HG03280 (cell line): ENCODE data around the gene MYO15B.

Experiments used
- ATAC-seq: cut with Tn5 transposase; IDR thresholded peaks from one replicate; pipeline ENCODE4 v1.9.1; 2021; ENCODE audit warnings: mild to moderate bottlenecking, moderate library complexity; ENCODE audit not compliant: unreplicated experiment

The MYO15B gene

GRCh38 chr17:75622771-75623273 is 35.2 kb downstream of the MYO15B start:
- ATAC-seq, result no peak

DNA sequence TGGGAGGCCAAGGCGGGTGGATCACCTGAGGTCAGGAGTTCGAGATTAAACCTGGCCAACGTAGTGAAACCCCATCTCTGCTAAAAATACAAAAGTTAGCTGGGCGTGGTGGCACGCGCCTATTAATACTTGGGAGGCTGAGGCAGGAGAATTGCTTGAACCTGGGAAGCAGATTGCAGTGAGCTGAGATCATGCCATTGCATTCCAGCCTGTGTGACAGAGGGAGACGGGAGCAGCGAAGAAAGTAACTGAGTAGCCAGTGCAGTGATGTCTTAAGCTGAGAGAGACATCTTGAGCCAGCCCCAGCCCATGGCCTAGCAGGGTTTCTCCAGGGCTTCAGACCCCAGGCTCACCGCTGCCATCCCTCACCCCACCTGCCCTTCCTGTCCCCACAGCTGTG is 35.8 kb downstream of the MYO15B start:
- ATAC-seq, result no peak

DNA sequence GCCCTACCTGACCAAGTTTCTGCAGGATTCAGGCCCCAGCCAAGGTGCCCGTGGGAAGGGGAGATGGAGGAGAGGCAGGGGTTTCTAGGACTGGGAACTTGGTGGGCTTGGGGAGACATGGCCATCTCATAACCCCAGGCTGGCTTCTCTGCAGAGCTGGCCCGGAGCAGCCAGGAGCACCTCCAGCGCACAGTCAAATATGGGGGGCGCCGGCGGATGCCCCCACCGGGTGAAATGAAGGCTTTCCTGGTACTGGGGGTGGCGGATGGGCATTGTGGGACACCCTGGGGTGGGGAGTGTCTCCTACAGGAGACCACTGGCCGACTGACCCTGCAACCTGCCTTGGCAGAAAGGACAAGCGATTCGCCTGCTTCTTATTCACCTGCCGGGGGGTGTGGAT is 36.4 kb downstream of the MYO15B start:
- ATAC-seq, result no peak

DNA sequence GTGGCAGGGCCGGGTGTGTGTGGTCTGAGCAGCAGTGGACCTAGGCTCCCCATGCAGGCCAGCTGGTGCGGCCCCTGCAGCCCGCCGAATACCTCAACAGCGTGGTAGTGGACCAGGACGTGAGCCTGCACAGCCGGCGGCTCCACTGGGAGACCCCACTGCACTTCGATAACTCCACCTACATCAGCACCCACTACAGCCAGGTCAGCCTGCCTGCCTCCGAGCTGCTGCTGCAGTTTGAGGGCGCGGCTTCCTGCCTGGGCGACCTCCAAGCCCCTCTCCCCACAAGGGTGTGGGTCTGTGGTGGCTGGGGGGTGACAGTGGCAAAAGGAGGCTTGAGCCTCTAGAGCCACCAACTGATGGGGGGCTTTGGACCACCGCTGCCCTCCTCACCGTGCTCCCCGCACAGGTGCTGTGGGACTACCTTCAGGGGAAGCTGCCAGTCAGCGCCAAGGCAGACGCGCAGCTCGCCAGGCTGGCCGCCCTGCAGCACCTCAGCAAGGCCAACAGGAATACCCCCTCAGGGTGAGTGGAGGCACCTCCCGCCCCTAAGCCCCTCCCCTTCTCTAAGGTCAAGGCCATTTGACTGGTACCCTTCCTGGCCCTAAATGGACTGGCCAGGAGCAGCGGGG is 37.2 kb downstream of the MYO15B start:
- ATAC-seq, result no peak

DNA sequence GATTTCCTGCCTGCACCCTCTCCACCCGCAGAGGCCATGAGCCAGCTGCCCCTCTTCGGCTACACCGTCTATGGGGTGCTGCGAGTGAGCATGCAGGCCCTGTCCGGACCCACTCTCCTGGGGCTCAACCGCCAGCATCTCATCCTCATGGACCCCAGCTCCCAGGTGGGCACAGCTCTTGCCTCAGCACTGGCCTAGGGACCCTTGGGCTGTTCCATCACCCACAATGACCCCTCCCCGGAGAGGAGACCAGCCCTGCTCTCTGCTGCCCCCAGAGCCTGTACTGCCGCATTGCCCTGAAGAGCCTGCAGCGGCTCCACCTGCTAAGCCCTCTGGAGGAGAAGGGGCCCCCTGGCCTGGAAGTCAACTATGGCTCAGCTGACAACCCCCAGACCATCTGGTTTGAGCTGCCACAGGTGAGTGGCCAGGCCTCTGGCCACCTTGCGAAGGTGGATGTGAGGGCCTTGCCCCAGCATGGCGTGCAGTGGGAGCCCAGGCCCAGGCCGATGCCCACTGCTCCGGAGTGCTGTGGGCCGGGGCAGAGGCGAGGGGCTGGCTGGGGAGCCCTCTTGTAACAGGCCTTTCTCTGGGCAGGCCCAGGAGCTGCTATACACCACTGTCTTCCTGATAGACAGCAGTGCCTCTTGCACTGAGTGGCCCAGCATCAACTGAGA is 38.4 kb downstream of the MYO15B start:
- no peak for ATAC-seq

- no peak for ATAC-seq
These were observed 39.0 kb downstream of the MYO15B start for GRCh38 chr17:75626496-75627038.

DNA sequence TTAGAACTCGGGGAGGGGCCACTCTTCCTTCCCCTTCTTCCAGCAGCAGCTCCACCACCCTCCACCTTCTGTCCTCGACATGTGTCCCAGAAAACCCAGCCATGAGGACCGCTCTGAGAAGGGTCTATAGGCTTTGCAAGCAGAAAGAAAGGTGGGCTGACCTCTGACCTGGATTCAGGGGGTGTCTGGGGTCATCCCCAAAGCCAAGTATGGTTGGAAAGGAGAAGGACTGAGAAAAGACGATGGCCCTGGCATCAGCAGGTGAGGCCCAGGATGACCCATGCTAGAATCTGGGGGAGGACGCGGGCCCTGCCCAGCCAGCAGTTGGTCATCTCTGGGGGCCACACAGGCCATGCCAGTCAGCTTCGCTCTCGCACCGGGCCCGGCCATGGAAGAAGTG is 39.5 kb downstream of the MYO15B start:
- ATAC-seq, result no peak

DNA sequence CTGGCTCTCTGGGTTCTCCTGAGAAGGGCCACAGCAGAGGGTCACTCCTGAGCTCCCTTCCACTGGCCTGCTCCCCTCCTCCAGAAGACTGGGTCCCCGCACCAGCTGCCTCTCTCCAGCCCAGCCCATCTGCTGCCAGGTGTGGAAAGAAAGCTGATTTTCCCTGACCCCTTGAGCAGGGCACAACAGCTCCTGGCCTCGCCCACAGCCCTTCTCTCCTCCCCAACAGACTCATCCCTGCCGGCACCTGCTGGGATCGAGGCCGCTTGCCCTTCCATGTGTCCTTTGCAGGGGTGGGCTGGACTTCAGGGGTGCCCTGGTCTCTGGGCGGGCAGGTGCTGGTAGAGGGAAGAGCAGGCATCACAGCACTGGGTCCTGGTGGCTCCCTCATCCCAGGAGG is 40.8 kb downstream of the MYO15B start:
- no peak for ATAC-seq

GRCh38 chr17:75629157-75629556 is 41.6 kb downstream of the MYO15B start:
- no peak for ATAC-seq

DNA sequence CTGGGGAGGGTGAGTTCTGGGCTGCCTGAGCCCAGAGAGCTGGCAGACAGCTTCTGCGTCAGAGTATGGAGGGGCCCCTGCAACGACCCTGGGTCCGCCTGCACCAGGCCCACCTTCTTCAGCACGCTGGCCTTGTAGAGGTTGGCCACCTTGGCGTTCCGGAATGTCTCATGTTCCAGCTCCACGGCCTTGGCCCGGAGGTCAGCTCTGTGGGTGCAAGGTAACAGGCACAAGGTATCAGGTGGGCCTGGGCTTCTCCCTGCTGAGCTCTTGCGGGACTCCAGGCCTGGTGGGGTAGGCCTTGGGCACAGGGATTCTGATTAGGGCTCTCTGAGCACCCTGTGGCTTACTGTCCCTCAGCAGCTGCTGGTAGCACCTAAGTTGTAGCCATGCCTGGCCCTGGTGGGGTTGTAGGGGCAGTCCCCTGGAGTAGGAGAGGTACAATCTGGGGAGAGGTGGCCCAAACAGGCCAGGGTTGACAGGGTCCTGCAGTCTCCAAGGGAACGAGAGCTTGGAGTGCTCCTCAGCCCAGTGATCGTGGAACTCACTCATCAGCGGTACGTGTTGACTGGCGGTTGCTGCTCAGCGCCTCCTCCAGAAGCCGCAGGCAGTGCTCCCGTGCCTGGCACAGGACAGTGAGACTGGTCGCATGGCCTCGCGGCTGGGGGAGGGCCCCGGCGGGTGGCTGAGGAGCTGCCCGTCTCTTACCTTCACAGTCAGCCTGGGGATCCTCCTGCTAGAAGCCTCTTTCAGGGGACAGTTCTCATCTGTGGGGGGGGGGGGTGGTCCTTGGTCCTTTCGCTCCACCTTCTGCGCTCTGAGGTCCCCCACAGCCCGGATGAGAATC is 42.7 kb downstream of the MYO15B start:
- no peak for ATAC-seq

DNA sequence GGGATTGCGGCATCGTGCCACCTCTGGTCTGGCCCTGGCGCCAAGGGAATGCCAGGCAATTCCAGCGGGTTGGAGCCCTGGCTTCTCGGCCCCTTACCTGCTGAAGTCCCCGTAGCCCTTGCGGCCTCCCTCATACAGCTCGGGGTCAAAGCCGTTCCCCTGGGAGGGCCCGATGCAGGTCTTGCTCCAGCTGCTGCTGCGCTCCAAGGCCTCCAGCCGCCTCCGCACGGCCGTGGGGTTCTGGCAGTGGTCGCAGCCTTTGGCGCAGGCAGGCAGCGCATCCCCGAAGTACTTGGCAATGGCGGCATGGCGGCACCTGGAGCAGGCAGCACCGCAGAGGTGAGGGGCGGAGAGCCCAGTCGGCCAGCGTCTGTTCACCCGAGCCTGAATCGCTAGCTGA is 43.8 kb downstream of the MYO15B start:
- no peak for ATAC-seq

GRCh38 chr17:75632428-75632827 is 44.8 kb downstream of the MYO15B start:
- ATAC-seq, result no peak

GRCh38 chr17:75632863-75633485 is 45.4 kb downstream of the MYO15B start, which contains the start of gene SMIM5:
Gene SMIM5 (plus strand): TSS chr17:75633434. CDS start chr17:75640202, 6,768 bp downstream.
- peak; percentile 55 for ATAC-seq

DNA sequence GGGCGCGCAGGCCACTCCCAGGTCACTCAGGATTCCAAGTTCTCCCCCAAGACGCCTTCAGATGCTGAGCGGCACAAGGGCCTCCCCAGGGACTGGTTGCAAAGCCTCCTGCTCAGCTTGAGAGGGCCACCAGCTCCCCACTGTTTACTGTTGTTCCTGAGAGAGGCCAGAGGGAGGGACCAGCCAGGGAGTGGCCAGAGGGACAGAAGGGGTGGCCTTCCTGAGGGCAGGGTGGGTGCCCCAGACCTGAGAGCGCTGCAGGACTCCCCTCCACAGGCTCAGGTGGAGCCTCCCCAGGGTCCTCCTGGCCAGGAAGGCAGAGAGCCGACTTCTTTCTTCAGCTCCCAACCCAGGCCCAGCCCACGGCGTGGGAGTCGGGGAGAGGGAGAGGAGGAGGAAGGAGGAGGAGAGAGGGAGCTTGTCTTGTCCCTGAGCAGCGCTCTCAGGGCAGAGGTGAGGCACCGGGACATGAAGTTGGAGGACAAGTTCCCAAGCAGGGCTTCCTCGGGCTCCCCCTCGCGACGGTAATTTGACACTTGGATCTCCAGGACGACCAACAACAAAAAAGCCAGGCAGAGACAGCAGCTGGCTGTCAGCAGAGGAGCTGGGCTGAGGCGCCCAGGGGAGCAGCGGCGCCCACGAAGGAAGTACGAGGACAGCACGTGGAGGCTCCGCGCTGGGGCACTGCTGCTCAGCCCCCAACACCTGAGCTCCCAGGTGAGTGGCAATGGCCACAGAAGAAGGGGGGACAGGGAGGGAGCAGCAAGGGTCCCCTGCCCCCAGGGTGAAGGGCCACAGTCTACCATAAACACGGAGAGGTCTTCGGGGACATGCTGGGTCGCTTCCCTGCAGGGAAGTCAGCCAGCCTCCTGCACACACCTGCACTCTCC is 46.1 kb downstream of the MYO15B start:
- ATAC-seq, result no peak

DNA sequence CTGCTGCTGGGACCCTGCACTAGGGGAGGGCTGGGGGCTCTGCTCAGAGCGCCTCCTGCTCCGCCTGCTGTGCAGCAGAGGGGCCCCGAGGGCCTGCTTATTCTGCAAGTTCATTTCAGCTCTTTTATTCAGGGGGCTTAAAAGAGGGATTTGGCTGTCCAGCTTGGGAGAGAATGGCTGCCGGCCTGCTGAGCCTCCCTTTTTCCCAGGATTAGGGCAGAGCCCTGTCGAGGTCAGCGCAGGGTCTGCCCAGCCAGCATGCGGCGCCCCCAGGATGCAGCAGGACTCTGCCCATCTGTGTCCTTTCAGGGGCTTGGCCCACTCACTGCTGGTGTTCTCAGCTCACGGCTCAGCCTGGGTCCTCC is 46.8 kb downstream of the MYO15B start:
- no peak for ATAC-seq

GRCh38 chr17:75634754-75635609 is 47.4 kb downstream of the MYO15B start:
- ATAC-seq, result no peak

- ATAC-seq, result no peak
These were observed 48.1 kb downstream of the MYO15B start for GRCh38 chr17:75635610-75636202.

DNA sequence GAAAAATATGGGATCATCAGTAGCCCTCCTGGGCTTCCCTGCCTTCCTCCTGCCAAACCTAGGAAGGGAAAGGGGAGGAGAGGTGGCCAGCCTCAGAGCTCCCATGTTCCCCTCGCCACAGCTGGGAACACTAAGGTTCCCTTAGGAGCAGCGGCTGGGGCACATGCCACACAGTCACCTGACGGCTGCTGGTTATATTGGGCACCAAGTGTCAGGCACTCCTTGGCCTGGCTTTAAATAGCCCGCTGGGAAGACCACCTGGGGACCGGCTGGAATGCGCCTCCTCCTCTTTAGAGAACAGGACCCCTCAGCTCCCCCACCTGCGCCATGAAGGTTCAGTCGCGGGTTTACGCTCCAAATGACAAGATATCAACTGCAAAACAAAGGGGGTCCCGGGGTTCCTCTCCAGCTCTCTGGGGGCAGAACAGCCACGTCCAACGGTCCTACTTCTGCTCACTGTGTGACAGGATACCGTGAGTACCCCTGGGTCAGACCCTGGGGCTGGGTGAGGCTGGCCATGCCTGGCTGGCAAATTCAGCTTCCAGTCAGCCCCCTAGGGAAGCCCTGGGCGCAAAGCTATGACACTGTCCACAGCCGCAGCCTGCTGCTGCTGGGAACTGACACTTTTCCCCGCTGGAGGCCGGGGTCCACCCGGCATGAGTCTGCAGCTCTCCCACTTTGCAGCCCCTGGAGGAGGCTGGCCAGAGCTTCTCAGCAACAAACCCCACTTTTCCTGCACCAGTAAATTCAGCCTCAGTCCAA is 49.0 kb downstream of the MYO15B start:
- ATAC-seq, result no peak
